Body of pancreas (tissue), 4 donors: ENCODE results near the gene SLC23A1. TPM values are rescaled to one million over a fixed set of nuclear protein-coding genes. Genes with fewer than 3 reads are reported as not detected.
A peak's percentile ranks its signal among the peaks of the same experiment; 100 is the strongest.

Experiments used
- ATAC-seq: fragments of 150-250 bp; one replicate; pipeline ENCODE4 v1.9.1; 2016
- DNase-seq, 4 donors: peaks; one replicate each; pipeline ENCODE4 v3.0.0-alpha.2; 2019
- H3K27ac ChIP-seq, 4 donors: fragments of 200-600 bp; sonication (generic); 1 replicate in 3 of 4; 2 replicates in 1 of 4; pipeline versions ENCODE4 v1.5.1 to v1.6.1; 2016 to 2019; ENCODE audit warnings: mild to moderate bottlenecking in 1 of 4, mixed read lengths in 1 of 4, moderate library complexity in 1 of 4
- H3K27me3 ChIP-seq, 2 donors: fragments of 200-600 bp; sonication (generic); one replicate each; pipeline ENCODE4 v1.6.0; 2016; ENCODE audit warnings: mild to moderate bottlenecking in 1 of 2
- H3K36me3 ChIP-seq, 2 donors: fragments of 200-600 bp; sonication (generic); replicated peaks in 1 of 2; 2 replicates each; pipeline ENCODE4 v1.5.1; 2016; ENCODE audit warnings: low read depth in 2 of 2; ENCODE audit not compliant: insufficient read depth in 1 of 2
- H3K4me1 ChIP-seq: fragments of 200-600 bp; sonication (generic); one replicate; pipeline ENCODE4 v1.6.0; 2016
- H3K4me3 ChIP-seq, 2 donors: fragments of 200-600 bp; sonication (generic); 1 replicate in 1 of 2; 2 replicates in 1 of 2; pipeline ENCODE4 v1.5.1; 2016 to 2019
- H3K9me3 ChIP-seq, 3 donors: fragments of 200-600 bp; sonication (generic); 1 replicate in 2 of 3; 2 replicates in 1 of 3; pipeline ENCODE4 v1.5.1; 2016
- POLR2A ChIP-seq, 3 donors: fragments of 450-650 bp; IDR thresholded peaks; one replicate each; pipeline ENCODE4 v1.6.1; 2016; ENCODE audit warnings: antibody characterized with exemption in 3 of 3, mild to moderate bottlenecking in 2 of 3
- WGBS, 2 donors: methylation state at CpG; one replicate each; pipeline ENCODE4 v1.1.5; 2017; 5-methylcytosine and 5-hydroxymethylcytosine counted together
- intact Hi-C: fragments of 100-400 bp; cut with DNase I; formaldehyde crosslinking; loops from one replicate; pipeline ENCODE4 v1.15.1; 2023
- total RNA-seq, 2 donors: library from RNA; depleted of rRNA; stranded (reverse); fragments of >200 nt; gene quantifications; one replicate each; pipeline ENCODE4 v1.1.0, GENCODE V29; 2016
- TF ChIP-seq, protein P1 (sequence below), 7 experiments: fragments of 450-650 bp in 4 of 7; fragments of 200-600 bp in 3 of 7; sonication (generic) in 3 of 7; IDR thresholded peaks; one replicate each; pipeline ENCODE4 v1.5.1; 2016 to 2019; ENCODE audit warnings: antibody characterized with exemption in 7 of 7

SLC23A1 gene
- total RNA-seq, 2 donors from 2014 or later, result 0.66 to 0.78 TPM

DNA sequence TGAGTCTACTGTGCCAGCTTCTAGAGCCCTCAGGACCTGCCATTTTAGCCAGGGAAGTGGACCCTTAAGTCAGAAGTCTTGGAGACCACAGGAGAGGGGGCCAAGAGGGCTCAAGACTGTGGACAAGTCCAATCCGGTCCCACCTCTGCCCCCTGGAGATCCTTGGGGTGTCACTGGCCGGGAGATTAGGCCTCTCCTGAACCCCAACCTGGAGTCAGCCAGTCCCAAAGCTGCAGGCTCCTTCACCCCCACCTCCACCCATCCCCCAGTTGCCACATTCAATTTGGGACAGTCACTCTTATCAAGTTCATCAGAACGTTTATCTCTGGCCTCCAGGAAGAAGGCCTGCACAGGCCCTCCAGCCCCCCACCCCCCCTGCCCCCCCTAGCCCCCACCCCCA is 290 bp downstream of the SLC23A1 start:
- Histone ChIP-seq H3K4me3 (no peak overlapping the region), H3K4me1 (peaks cover 30% of the 10 kb centered on the region), H3K9me3 (no peaks in the 10 kb centered on the region), H3K27me3 (no peaks in the 10 kb centered on the region), H3K36me3 (no peaks in the 10 kb centered on the region), H3K27ac (peak overlapping the region in 3 of 4 donors; percentile 42 to 69 (median 58))
- intact Hi-C loops, result no loop called here
- DNase-seq, result no peak
- 50 to 80% methylated on average over 1 to 3 of the region's 3 CpGs for WGBS, 2 donors
- ATAC-seq, result no peak
- TF ChIP-seq, protein P1, sequence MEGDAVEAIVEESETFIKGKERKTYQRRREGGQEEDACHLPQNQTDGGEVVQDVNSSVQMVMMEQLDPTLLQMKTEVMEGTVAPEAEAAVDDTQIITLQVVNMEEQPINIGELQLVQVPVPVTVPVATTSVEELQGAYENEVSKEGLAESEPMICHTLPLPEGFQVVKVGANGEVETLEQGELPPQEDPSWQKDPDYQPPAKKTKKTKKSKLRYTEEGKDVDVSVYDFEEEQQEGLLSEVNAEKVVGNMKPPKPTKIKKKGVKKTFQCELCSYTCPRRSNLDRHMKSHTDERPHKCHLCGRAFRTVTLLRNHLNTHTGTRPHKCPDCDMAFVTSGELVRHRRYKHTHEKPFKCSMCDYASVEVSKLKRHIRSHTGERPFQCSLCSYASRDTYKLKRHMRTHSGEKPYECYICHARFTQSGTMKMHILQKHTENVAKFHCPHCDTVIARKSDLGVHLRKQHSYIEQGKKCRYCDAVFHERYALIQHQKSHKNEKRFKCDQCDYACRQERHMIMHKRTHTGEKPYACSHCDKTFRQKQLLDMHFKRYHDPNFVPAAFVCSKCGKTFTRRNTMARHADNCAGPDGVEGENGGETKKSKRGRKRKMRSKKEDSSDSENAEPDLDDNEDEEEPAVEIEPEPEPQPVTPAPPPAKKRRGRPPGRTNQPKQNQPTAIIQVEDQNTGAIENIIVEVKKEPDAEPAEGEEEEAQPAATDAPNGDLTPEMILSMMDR (IDR thresholded peaks at IDR 0.05), result no peak
- no peak for TF ChIP-seq POLR2A (IDR thresholded peaks at IDR 0.05)

DNA sequence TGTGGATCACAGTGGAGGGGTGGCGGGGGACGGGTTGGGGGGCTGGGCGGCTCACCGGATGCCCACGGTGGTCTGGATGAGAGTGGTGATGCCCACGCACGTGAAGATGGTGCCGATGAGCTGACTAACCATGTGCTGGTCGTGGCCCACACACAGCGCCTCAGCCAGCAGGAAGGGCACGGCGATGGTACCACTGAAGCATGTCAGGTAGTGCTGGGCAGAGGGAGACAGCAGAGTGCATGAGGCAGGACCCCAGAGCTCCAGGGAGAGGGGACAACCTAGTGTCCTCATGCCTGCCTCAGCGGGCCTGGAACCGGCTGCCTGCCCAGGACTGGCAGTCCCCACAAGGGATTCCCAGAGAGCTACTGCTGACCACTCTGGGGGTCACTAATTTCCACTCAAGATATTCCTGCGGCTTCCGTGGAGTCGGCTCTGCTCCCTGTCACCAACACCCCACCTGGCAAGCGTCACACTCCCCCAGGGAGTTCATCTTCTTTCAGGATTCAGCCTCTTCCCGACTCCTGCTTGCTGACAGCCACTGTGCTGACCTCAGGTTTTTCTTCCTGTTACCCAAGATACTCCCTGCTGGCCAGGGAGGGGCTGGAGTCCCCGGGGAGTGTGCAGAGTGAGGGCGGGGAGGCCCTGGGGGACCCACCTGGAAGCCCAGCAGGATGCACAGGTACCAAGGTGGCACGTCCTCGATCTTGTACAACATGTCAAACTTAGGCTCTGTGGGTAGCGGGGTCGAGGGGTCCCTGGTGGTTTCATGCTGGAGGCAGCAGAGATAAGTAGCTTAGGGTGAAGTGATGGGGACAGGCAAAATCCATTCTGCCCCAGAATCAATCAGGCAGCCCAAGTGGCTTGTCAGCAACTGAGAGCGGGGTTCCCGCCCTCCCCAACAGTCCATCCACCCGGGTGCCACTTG is 998 bp downstream of the SLC23A1 start:
- Histone ChIP-seq H3K27ac (peak overlapping the region in 3 of 4 donors; percentile 42 to 69 (median 58)), H3K9me3 (no peaks in the 10 kb centered on the region), H3K4me1 (peaks cover 28% of the 10 kb centered on the region), H3K36me3 (no peaks in the 10 kb centered on the region), H3K4me3 (no peak overlapping the region), H3K27me3 (no peaks in the 10 kb centered on the region)
- TF ChIP-seq POLR2A (IDR thresholded peaks at IDR 0.05), result no peak
- TF ChIP-seq, protein P1 (IDR thresholded peaks at IDR 0.05), result no peak
- intact Hi-C loops, result no loop called here
- no peak for DNase-seq
- no peak for ATAC-seq
- WGBS, 2 donors, result 79 to 85% methylated on average over 20 to 28 of the region's 28 CpGs

- H3K4me1 ChIP-seq, result peaks cover 25% of the 10 kb centered on the region
- no peak for ATAC-seq
- intact Hi-C loops, result no loop called here
- no peaks in the 10 kb centered on the region for H3K27me3 ChIP-seq
- no peak overlapping the region for H3K27ac ChIP-seq
- 78 to 80% methylated on average over 11 to 15 of the region's 15 CpGs for WGBS, 2 donors
- H3K36me3 ChIP-seq, result no peaks in the 10 kb centered on the region
- no peak overlapping the region for H3K4me3 ChIP-seq
- H3K9me3 ChIP-seq, result no peaks in the 10 kb centered on the region
- DNase-seq, result no peak
- TF ChIP-seq, protein P1 (IDR thresholded peaks at IDR 0.05), result no peak
- TF ChIP-seq POLR2A (IDR thresholded peaks at IDR 0.05), result no peak
These were observed 3.3 kb downstream of the SLC23A1 start for GRCh38 chr5:139379626-139380449.

GRCh38 chr5:139378941-139379361 is 4.1 kb downstream of the SLC23A1 start:
- H3K4me1 ChIP-seq, result peaks cover 18% of the 10 kb centered on the region
- H3K9me3 ChIP-seq, result no peaks in the 10 kb centered on the region
- H3K27ac ChIP-seq, result no peak overlapping the region
- H3K4me3 ChIP-seq, result no peak overlapping the region
- WGBS, 2 donors, result 76 to 84% methylated on average over 11 to 13 of the region's 13 CpGs
- intact Hi-C loops, result no loop called here
- no peaks in the 10 kb centered on the region for H3K27me3 ChIP-seq
- TF ChIP-seq POLR2A (IDR thresholded peaks at IDR 0.05), result no peak
- TF ChIP-seq, protein P1 (IDR thresholded peaks at IDR 0.05), result no peak
- ATAC-seq (no peak), DNase-seq (no peak)
- H3K36me3 ChIP-seq, result no peaks in the 10 kb centered on the region
